GM21381 (cell line): ENCODE results near the gene SRRD.
A peak's percentile ranks its signal among the peaks of the same experiment; 100 is the strongest.

Experiments
- ATAC-seq: cut with Tn5 transposase; IDR thresholded peaks from one replicate; pipeline ENCODE4 v1.9.1; 2021; ENCODE audit warnings: mild to moderate bottlenecking, moderate library complexity; ENCODE audit not compliant: unreplicated experiment

Gene SRRD

DNA sequence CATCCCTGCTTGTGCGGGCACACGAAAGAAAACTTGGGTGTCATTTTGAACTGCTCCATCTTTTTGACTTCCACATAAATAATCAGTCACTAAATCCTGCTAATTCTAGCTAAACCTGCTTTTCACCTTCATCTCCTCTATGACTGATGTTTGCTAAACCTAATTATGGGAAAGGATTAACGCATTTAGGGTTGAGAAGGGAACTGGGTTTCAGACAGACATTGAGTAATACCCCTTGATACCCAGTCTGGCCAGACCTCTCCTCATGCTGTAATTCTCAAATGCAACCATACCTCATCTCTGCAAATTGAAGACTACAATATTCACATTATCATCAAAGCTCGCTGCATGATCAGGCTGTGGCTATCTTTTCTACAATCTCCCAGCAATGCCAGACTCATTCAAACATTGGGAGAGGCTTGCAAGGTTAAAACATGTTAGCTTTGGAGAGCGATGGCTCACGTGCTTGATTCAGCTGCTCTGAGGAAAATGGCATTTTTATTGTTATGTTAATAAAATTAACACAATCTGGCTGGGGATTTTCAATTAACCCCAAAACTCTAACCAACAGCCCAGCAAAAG lies 2.5 kb upstream of the SRRD start:
- no peak for ATAC-seq

DNA sequence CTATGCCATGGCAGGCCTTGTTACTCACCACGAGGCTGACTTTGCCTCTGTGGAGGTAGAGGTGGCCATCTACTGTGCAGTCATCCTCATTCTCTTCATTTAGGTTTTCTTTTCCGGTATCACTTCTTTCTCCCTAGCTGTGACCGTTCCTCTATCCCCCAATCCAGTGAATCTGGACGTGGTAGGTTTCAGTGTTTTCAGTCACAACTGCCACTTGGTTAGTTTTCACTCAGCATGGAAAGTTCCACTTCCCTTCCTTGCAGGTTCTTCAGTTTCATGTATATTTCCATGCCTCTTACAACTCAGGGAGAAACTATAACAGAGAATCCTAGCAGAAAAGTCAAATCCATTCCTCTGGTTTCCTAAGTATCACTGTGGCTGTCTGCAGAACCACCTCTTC lies 2.0 kb upstream of the SRRD start:
- no peak for ATAC-seq

DNA sequence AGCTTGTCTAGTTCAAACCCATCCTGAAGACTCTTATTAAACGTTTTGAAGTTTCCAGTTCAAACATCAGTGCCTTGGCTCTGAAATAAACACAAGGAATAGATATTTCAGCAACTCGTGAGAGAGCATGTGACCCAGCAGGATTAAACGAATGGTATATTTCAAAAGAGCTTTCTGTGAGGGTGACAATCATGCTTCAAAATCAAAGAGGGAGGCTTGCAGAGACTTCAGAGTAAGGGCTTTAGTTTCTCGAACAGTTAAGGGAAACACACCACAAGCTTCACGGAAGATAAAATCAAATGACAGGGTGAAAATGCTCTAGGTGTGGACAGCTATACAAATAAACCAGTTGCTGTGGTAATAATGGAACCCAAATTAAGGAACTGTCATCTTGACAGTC lies 1.5 kb upstream of the SRRD start:
- no peak for ATAC-seq

DNA sequence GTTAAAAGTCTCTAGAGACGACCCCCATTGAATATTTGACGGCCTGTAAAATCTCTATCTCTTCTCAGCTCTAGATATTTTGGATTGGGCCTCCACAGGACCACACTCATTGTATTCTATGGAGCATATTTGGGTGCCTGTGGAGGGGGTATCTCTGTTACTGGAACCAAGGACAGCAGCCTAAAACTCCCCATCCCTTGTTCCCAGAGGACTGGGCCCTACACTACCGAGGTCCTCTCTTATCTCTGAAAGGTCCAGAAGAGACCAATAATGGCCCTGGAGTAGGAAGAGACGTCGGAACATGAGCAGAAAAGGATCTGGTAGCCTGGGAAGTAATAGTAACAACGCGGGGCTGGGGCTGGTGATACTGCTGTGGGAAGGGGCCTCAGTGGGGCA lies 636 bp upstream of the SRRD start:
- ATAC-seq = no peak

DNA sequence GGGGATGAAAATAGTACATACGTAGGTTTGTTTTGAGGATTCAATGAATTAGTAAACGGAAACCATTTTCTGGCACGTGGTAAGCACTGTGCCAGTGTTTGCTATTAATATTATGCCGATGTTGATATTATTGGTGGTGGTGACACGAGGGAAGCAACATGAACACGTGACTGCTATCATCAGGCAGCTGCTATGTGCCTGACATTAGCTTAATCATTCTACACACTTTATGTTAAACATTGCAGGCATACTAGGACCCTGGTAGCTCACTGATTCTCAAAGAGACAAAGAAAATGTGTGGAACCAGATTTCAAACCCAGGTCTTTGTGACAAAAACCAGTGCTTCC lies 656 bp downstream of the SRRD start:
- no peak for ATAC-seq

DNA sequence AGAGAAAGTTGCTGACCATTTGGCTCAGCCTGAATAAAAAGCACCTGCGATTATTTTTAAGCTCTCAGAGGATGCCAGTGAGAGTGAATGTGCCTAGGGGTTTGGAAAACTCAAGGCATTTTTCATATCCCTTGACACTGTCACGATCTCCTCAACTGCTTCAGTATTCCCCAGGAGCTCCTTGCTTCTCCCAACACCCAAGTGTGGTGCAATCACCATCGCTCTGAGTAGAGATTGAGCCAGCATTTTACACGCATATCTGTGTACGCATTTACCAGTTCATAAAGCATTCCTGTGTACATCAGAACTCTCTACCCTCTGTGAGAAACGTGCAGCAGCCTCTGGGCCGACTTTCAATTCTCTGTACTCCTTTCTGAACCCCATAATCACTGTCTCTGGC lies 1.3 kb downstream of the SRRD start:
- ATAC-seq = no peak

DNA sequence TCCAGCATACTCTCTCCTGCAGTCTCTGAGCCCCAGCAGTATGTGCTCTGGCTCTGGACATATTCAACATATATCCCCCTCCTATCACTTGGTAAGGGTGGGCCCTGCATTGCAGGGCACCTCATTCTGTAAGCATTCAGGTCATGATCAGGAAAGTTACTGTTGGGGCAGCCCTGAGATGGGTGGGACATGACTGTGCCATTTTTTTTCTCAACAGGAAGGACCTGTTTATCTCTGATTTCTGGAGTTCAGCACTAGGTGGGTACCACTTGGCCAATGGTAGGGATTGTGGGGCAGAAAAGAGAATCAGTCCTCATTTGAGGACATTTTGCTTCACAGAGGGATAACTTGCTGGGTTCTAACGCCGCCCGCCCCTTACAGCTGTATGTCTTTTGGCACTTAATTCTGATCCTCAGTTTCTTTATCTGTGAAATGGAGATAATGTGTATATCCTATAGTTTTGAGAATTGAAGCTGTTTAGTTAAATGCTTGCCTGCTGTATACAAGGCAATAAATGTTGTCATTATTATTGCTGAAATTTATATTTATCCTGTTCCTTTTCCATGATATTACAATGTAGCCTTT lies 2.2 kb downstream of the SRRD start:
- ATAC-seq = no peak

DNA sequence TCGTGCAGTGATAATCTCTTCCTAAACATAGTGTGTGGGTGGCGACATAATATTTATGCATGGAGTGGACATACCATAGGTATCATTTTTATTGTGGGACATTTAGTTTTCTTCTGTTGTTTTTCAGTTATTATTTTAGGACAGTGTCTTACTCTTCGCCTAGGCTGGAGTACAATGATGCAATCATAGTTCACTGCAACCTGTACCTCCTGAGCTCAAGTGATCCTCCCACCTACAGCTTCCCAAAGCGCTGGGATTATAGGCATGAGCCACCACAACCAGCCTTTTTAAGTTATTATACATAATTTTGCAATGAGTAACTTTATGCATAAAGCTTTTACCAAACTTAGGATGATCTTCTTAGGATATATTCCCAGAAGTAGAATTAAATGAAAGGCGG lies 2.7 kb downstream of the SRRD start:
- no peak for ATAC-seq

DNA sequence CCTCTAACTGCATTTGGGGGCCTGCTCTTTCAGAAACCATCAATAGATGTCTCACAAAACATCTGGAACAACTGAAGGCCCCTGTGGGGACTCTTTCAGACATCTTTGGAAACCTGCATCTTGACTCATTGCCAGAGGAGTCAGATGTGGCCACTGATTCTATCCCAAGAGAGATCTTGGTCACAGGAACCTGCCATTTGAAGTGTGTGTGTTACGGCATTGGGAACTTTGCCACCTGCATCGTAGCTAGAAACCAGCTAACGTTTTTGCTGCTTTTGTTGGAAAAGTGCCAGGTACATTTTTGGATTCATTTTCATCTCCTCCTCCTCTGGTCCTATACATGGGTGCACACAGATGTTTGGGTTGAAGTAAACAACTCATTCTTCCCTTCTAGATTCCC lies 4.3 kb downstream of the SRRD start:
- no peak for ATAC-seq

DNA sequence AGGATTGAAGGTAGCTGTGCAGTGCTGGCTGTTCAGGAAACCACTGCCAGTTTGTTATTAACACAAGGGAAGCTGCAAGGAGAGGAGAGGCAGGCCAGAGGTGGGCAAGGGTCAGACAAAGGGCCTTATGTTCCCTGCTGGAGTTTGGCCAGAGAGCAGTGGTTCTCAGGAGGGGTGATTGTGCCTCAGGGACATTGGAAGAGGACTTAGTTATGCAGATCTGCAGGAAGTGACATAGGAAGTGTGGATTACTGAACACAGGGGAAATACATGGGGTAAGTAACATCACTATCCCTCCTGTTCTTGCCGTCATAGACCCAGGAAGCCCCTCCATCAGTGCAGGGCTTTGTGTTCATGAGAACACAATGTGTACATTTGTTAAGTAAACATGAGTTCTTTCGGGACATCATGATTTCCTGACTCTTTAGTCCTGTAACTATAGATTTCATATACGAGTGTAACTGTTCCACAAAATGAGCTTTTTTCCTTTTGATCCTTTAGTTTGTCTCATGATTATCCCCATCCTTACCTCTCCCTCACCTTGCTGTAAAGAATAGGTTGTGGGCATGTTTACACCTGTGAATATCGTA lies 5.9 kb downstream of the SRRD start:
- no peak for ATAC-seq

DNA sequence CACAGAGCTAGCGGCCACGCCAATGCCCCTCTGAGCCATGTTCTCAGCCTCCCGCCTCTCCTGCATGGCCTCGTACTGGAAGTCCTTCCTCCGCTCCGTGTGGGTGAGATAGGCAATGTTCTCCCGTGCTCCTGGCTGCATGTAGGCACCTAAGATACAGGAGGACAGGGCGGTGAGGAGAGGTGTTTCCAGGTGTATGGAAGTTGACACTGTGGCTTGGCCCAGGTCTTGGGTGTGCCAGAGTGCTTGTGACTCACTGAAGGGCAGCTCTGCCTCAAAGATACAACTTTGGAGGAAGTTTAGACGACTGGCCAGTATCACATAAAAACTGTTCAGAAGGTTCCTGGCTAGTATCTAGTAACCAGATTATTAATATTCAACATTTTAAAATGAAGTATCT lies 8.5 kb downstream of the SRRD start:
- no peak for ATAC-seq

DNA sequence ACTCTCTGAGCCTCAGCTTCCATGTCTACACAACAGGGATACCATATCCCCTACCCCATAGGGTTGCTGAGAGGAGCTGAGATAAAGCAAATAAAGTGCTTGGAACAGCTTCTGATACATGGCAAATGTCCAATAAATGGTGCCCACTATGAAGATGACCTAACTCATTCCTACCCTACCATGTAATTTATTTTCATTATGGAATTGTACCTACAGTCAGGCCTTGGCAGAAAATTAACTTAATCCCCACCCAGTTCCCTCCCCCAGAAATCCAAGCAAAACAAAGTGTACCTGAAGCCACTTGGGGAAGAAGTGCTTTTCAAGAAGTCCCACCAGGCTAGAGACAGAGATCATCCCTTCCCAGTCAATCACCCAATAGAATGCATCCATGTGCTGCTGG lies 10.8 kb downstream of the SRRD start:
- ATAC-seq = no peak

DNA sequence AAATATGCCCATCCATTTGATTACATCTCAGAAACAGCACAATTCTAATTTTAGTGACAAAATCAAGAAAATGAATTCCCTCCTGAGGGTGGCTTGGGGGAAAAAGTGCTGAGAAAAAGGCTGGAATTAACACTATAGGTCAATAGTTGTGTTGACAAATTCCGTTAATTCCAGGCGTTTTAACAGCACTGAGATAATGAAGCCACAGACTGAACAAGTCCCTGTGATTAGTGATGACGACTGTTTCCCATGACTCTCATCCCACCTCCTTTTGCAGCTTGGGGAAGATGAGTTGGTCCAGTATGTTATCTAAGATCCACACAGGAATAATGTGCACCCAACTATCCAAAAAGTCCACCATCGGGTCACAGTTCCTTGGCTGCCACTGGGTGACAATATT lies 12.8 kb downstream of the SRRD start:
- ATAC-seq = no peak

DNA sequence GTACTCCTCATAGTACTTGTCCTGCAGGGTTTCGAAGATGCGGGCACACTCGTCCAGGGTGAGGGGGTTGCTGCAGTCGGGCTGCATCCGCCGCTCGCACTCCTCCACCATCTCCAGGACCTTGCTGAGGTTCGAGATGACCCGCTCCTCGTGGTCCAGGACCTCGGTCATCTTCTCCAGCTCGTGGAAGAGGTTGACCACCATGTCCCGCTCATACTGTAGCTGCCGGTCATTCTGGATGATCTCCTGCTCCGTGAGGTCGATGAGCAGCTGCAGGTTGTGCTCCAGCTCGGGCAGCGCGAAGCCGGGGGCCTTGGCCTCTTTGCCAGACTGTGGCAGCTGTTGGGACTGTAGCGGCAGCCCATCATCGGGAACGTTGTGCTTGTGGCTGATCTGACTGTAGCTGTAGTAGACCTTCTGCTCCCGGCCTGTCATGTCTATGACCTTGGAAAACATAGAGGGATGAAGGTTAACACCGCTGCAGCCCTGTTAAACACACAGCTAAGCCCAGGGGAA lies 15.6 kb downstream of the SRRD start:
- no peak for ATAC-seq

DNA sequence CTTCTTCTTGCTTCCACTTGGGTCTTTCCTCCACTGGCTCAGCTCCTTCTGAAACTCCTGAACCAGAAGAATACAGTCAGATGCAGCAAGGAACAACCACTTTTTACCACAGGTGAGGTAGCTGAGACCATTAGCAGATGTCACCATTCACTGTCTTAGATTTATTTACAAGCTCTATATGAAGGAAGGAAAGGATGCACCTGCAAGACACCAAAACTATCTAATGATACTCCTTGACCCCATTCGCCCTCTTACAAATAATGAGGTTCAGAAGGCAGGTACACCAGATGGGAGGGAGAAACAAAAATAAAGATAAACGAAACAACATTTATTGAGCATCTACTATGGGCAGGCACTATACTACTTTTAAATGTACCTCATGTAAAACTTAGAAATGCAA lies 18.3 kb downstream of the SRRD start:
- ATAC-seq = no peak

DNA sequence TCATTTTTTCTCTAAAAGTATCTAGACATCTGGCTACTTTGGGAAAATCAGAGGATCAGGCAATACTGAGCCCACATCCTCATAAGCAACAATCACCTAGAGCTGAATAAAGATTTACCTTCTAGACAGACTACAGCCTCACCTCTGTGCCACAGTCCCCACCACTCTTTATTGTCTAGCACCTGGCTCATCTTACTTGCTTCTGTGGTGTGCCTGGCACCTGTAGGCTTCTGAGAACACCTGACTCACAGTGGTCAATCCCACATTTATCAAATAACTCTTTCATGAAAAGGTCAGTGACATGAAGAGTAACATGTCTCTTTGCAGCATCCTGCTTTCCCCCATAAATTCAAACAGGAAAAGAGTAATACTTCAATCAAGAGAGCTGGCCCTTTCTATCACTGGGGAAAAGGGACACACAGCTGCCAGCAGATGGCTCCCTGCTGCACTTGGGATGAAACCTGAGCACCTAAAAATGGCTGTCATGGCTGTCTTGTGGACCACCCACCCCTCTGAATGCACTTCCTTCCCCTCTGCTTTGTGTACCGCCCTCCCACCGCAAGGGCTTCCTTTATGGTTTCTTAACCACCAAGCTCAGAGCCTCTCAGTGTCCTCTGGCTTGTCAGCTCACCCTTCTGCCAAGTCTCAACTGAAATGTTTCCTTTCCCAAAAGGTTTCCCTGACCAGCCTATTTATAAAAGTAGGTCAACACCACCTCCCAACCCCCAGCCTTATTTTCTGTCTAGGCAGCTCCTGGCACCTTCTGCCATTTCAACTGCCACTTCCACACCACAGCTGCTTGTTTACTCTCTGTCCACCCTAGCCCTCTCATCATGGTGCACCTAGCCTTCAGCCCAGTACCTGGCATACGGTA lies 19.2 kb downstream of the SRRD start:
- no peak for ATAC-seq

DNA sequence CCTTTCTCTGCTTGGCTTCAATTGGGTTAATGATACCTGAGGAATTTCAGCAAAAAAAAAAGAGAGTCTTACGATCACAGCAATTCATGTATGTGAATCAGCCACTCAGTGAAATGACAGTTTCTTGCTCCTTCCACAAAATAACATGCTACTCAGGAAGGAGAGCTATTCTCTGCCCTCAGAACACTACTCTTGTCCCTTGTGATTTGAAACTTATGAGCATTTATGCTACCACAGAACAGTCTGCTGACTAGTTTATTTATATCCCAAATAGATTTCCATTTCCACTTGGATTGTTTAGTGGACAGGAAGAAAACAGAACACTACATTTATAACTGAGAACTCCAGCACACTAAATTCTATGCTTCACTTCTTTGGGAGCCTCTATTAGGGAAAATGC lies 20.1 kb downstream of the SRRD start:
- no peak for ATAC-seq

DNA sequence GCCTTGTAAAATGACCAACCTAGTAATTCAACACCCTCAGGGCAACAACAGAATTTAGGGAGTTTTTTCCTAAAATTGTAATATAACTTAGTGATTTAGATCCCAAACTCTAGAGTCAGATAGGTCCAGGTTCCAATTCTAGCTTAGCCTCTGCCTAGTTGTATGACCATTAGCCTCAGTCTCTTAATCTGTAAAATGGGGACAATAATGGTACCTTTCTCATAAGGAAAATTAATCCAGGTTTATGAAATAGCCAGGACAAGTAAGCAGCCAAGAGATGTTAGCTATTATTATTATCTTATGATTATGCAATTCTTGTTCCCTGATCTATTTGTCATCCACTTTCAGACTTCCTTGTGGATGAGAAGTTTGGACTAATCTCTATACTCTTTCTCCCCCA lies 24.5 kb downstream of the SRRD start:
- no peak for ATAC-seq

DNA sequence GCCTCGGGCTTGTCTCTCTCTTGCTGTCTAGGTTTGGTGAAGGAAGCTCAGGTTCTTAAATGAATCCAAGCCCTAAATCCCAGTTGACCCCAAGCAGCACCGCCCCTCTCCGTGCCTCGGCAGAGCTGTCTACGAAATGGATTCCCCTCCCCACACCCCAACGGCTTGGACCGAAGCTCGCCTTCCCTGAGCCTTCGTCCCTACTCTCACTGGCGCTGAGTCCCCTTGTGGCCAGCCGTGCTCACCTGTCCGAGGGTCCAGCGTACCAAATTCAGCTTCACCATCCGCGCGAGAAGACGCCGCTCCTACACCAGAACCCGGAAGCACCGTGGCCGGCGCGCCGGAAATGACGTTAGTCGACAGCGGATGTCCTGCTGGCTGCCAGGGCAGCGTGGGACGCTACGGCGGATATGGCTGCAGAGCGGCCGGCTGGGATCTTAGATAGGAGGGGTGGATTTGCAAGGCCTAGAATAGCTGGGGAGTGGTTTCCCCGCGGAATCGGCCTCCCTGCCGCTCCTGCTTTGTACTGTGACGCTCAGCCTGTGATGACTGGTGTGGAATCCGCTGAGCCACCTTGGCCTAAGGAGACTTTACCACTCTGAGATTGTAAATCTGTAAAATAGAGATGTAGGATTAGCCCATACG lies 28.6 kb downstream of the SRRD start, which contains the start of gene TFIP11:
TFIP11 (minus strand) TSS at position 325 of the 645 bp plus-strand sequence. CDS start 2,201 bp downstream, outside the sequence.
- ATAC-seq = peak; percentile 98

DNA sequence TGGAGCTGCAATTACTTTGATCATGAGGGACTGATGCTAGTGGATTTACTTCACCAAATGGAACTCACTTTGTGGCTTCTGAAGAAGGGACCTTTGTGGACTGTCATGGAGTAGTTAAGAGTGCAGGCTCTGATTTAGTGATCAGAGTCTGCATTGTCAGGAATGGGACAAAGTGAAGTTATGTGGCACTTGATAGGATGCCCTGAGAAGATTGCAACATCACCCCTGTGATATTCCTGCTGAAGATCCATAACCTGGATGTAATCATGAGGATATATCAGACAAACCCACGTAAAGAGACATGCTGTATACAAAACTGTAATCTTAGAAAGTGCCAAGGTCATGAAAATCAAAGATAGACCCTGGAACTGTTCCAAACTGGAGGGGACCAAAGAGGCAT lies 30.2 kb downstream of the SRRD start:
- no peak for ATAC-seq

DNA sequence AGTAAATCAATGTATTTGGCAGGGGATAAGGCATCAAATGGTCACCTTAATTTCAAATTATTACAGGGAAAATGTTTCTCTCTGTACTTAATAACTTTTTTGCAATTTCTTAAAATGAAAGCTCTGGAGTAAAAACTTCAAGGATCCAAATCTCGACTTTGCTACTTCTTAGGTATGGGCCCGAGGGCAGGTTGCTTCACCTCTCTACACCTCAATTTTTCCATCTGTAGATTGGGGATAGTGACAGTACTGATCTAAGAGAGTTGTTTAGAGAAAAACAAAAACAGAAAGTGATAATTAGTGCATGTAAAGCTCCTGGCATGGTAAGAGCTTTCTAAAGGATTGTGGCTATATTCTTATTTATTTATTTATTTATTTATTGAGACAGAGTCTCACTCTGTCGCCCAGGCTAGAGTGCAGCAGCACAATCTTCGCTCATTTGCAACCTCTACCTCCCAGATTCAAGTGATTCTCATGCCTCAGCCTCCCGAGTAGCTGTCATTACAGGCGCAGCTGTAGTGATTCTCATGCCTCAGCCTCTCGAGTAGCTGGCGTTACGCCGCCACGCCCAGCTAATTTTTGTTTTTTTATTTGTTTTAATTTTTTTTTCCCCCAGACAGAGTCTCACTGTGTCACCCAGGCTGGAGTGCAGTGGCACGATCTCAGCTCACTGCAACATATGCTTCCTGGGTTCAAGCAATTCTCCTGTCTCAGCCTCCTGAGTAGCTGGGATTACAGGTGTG lies 30.9 kb downstream of the SRRD start:
- ATAC-seq = no peak
